HG03439 (cell line): ENCODE data around the gene FAM83D.

Source experiments
- ATAC-seq: cut with Tn5 transposase; IDR thresholded peaks from one replicate; pipeline ENCODE4 v1.9.1; 2021; ENCODE audit warnings: mild to moderate bottlenecking, moderate library complexity; ENCODE audit not compliant: unreplicated experiment

FAM83D gene, protein sequence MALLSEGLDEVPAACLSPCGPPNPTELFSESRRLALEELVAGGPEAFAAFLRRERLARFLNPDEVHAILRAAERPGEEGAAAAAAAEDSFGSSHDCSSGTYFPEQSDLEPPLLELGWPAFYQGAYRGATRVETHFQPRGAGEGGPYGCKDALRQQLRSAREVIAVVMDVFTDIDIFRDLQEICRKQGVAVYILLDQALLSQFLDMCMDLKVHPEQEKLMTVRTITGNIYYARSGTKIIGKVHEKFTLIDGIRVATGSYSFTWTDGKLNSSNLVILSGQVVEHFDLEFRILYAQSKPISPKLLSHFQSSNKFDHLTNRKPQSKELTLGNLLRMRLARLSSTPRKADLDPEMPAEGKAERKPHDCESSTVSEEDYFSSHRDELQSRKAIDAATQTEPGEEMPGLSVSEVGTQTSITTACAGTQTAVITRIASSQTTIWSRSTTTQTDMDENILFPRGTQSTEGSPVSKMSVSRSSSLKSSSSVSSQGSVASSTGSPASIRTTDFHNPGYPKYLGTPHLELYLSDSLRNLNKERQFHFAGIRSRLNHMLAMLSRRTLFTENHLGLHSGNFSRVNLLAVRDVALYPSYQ

DNA sequence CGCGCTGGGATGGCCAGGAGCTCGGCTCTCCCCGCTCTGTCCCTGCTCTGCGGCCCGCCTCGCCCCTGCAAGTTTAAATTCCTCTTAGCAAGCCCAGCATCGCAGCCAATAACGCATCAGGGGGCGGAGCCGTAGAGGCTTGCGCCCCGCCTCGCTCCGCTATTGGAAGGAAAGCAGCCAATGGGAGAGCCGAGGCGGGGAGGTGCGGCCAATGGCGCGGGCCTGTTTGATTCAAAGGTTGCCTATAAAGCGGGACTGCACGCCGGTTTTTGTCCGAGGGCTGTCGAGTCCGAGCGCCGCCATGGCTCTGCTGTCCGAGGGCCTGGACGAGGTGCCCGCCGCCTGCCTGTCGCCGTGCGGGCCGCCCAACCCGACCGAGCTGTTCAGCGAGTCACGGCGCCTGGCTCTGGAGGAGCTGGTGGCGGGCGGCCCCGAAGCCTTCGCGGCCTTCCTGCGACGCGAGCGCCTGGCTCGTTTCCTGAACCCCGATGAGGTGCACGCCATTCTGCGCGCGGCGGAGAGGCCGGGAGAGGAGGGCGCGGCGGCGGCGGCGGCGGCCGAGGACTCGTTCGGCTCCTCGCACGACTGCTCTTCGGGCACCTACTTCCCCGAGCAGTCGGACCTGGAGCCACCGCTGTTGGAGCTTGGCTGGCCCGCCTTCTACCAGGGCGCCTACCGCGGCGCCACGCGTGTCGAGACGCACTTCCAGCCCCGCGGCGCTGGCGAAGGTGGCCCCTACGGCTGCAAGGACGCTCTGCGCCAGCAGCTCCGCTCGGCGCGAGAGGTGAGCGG is at the start of gene FAM83D:
Gene FAM83D, plus strand, starts transcription at position 276 of the 792 bp plus-strand sequence. Its CDS starts 26 bp downstream, at position 302.
- peak; percentile 88 for ATAC-seq

DNA sequence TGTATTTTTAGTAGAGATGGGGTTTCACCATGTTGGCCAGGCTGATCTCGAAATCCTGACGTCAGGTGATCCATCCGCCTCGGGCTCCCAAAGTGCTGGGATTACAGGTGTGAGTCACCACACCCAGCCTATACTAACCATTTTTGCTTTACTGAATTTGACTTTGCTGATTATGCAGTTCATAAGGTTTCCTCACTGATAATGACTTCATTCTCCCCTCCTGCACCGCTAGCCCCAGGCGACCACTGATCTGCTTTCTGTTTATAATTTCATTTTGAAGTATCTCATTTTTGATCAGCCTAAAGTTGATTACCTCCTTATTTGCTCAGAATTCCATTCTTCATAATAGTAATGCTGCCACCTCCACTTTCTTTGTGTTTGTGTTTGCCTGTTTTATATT is 48.7 kb upstream of the FAM83D start:
- no peak for ATAC-seq

DNA sequence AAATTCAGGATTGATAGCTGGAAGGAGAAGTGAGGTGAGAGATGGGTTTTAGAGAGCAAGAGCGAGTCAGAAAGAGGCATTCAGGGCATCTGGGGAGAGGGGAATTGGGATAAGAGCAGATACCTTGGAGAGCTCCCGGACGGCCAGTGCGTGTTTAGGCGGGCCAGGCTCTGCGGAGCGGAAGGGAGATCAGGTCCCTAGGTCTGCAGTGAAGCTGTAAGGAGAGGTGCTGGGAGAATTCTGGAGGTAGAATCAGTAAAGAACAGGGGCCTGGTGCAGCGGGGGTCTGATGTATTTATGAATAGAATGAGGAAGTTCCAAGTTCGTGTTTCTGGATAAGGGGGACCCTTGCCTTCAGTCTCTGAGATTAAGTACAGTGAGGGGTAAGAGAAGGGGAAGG is 47.4 kb upstream of the FAM83D start:
- no peak for ATAC-seq

DNA sequence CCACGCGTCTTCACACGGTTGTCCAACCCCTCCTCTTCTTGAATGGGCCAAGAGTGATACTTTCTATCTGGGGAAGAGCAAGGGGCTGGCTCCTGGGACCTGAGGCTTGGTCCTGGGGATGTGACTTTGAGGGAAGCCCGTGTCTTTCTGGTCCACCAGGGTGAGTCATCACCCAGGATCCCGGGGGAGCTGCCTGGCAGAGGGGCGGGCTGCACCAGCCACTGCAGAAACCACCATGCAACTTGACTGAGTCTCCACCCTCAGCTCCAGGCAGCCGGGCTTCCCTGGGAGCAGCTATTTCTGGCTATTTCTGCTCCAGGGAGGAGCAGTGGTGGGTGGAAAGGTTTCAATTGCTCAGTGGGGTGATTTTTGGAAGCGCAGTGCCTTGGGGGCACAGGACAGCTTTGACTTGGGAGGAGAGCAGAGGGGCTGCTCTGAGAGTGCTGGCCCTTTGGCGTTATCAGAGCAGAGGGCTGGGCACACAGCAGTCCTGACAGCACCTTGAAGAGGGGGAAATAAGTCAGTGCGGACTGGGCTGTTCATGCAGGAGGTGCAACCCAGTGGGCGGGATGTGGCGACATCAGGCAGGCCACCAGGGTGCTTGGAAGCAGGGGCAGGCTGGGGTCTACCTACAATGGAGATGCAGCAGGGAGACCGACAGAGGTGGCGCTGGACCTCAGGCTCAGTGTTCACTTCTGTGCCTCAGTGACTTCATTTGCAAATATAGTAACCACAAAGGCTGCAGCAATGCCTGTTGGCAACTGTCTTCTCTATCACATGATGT is 45.1 kb upstream of the FAM83D start:
- ATAC-seq: no peak

DNA sequence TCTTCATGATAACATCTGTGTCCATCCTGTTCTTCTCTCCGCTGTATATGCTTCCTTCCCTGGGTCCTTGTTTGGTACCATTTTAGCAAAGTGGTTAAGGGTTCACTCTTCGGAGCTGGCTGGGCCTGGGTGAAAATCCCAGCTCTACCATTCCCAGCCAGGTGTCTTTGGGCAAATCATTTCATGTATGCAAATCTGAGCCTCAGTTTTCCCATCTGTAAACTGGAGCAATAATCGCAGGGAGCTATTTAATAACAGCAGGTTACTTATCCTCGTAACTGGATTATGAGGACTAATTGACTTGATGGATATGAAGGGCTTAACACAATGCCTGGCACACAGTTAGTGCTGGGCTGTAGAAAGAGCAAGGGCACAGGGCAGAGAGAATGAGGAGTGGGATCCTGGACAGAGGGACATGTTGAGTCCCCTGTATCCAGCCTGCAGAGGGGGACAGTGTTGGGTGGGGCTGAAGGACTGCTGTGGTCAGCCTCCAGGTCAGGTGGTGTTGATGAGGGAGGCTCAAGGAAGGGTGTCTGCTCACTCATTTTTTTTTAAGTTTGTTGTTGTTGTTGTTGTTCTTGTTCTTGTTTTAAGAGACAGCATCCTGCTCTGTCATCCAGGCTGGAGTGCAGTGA is 44.3 kb upstream of the FAM83D start:
- ATAC-seq: no peak

DNA sequence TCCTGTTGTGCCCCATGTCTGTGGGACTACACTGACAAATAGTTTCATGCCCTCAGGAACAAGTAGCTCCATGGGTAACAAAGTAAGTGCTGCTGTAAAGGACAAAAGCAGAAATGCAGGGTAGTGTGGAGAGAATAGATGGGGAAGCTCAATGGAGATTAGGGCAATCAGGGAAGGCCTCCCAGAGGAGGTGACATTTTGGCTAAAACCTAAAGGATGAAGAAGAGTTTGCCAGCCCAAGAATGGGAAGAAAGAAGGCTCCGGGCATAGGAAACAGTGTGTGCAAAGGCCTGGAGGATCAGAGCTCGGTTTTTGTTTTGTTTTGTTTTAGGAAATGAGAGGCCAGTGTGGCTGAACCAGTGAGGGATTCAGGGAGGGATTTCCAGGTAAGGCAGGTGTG is 43.6 kb upstream of the FAM83D start:
- ATAC-seq: no peak

DNA sequence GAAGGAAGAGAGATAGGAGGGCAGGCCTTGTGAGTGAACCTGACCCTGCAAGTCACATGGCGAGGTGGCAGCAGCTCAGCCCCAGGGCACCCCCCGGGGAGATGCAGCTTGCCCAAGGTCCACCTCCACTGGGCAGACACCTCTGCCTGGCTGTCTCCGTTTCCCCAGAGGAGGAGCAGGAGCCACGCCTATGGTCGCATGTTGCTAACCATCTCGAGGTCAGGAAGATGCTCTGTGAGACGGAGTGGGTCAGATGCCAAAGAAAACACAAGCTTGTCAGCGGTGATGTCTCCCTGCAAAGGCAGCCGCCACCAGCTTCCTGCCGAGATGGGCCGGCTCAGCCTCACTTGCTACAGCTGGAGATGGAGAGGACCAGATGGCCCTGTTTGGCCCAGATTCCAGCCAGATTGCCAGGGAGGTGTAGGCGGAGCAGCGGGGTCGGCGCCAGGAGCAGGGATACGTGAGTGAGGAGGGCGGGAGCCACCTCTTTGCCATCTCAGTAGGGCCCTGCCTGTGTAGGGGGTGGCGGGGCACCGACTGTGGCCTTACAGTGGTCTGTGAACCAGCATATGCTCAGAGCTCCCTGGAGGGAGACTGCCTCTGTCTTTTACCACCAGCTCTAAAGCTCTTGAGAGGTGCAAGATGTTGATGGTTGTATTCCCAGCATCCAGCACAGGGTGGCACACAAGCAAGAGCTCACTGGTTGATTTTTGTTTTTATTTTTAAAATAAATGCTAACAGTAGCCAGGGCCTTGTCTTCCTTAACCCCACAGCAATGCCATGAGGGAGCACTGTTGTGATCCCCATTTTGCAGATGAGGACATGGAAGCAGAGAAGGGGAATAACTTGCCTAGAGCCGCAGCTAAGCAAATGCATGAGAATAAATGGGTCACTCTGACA is 42.9 kb upstream of the FAM83D start:
- ATAC-seq: no peak

DNA sequence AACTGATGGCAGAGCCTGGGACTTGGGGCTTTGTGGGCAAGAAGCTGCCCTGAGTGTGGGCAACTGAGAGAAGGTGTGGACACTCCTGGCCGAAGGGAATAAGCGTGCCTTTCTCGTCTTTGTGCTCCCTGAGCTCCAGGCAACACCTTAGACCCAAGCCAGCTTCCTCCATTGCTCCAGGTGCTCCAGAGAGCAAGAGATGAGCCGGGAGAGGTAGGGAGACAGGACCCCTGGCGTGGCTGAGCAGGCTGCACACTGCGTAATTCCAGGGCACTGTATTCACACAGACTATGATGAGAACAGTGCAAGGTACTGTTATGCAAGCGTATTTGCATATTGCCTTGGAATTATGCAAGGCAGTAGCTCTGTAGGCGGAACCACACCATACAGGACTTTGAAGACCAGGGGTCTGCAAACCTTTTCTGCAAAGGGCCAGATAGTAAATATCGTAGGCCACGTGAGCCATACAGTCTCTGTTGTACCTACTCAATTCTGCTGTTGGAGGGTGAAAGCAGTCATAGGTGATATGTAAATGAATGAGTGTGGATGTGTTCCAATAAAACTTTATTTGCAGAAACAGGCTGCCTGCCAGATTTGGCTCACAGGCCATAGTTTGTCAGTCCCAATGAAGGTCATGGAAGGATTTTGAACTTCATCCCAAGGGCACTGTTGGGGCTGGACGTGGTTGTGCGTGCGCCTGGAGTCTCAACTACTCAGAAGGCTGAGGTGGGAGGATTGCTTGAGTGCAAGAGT is 42.1 kb upstream of the FAM83D start:
- no peak for ATAC-seq

DNA sequence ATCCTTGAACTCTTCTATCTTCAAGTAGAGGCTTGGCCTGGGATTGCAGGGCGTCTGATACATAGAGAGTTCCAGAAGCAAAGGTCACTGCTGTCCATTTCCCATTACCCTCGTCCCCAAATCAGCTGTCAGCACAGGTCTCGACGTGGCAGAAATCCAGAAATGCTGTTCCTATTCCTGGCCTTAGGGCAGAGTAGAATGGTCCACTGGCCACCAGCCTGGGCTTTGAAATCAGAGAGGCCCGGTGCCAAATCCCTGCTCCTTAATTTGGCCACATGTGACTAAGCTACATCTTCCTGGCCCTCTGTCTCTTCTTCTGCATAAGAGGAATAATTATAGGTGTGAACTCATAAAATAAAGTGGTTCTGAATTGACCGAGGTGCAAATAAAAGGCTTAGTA is 40.9 kb upstream of the FAM83D start:
- ATAC-seq: no peak

DNA sequence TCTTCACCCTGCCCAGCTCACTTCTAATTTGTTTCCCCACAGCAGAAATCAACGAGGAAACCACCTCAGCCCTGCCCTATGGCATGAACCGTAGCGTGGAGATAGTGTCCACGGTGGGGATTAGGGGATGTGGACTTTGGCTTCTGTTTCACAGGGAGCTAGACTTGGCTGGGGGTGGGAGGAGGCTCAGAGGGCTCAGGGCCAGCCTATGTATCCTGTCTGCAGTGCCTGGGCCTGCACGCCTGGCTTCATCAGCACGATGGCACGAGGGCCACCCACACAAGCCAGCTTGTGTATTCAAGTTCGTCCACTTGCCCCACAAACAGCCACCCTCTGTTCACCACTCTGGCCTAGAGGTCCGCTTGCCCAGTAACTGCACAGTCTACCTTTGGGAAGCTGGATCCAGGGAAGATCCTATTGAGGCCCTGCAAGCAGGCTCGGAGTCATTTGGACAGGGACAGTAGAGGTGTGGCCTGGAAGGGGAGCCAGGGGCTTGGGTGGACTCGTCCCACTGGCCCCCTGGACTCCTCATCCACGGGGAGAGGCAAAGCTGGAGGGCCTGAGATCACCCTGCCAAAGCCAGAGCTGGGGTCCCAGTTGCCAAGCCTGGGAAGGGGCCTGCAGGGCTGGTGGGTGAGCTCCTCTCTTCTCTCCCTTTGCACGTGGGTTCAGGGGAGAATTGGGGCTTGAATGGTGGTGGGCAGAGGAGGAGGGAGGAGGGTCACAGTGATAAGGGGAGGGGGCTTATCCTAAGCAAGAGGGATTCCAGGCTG is 38.0 kb upstream of the FAM83D start:
- no peak for ATAC-seq

DNA sequence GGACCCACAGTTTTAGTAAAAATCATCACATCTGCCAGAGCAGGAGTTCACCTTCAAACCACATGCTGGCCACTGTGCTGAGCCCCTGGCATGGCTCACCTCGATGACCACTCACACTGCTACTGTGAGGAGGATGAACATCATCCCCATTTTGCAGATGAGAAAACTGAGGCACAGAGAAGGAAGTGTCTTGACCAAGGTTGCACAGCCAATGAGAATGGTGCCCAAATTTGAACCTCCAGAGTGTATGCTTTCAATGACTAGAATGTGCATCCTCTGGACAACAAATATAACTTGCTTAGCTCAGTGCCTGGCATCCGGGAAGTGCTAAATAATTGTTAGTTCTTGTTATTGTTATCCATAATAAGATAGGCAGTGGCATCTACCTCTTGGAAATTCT is 37.2 kb upstream of the FAM83D start:
- no peak for ATAC-seq

DNA sequence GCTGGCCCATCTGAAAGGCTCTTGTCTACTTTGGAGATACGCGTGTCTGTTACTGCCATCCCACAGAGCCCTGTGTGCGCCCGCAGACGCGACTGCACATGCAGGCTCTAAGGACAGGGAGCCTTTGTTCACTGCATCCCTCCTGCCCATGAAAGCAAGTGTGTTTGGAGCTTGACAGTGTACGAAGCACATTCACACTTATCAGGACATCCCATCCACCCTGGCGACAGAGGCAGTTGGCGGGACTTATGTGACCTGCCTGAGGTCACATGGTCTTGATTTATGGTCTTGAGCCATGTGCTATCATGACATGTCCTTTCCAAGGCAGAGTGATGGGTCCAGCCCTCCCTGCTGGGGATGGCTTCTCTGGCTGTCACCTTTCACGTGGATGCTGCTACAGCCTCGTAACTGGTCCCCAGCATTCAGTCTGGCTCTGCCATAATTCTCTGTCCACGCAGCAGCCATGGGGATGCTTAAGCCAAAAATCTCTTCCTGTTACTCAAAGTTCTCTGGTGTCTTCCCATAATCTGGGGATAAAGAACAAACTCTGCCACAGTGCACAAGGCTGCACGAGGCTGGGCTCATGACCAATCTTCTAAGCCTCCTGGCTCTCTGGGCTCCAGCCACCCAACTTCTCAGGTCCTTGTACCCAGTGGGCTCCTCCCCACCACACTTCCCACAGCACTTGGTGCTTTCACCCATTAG is 36.3 kb upstream of the FAM83D start:
- no peak for ATAC-seq

DNA sequence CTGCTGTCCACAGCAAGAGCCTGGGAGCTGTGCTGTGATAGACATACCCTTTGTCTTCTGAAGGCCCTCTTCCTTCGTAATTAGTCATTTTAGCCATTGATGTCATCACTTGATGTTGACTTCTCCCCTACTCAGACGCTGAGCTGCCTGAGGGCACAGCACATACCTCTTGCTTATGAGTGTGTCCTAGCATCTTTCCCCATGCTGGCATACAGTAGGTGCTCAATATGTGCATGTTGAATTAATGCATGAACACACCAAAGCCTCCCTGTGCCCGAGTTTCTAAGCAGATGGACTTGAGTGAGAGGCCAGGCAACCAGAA is 35.8 kb upstream of the FAM83D start:
- ATAC-seq: no peak

DNA sequence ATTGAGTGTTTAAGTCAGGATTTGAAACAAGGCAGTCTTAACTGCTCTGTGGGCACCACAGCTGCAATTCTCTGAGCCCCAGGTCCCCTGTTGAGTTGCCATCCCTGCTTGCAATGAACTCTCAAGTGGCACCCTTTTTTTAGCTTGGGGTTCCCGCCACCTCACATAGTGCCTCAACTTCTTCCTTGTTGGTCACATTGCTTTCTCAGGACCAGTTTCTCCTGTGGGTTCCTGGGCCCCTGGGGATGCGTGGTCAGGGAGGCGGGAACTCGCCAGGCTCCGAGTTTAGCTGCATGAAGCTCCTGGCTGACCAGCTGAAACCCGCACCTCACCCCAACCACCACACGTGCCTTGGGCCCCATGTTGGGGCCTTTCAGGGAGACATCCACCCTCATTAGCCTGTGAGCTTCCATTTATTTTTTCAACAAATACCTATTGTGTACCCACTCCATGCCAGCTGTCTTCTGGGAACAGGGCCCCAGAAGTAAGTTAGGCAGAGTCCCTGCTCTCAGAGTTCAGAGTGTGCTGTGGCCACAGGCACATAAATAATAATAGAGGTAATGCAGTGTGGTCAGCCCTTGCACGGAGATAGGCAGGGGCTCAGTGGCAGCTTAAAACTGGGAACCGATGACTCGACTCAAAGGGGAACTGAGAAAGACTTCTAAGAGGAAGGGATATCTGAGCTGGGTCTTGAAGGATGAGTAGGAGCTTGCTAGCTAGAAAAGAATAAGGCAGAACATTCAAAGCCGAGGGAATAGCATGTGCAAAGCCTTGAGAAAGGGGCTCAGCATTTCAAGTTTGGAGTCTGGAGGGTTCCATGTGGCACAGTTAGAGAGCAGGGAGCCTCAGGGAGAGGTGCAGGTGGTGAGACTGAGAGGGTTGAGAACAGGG is 33.9 kb upstream of the FAM83D start:
- peak; percentile 38 for ATAC-seq

DNA sequence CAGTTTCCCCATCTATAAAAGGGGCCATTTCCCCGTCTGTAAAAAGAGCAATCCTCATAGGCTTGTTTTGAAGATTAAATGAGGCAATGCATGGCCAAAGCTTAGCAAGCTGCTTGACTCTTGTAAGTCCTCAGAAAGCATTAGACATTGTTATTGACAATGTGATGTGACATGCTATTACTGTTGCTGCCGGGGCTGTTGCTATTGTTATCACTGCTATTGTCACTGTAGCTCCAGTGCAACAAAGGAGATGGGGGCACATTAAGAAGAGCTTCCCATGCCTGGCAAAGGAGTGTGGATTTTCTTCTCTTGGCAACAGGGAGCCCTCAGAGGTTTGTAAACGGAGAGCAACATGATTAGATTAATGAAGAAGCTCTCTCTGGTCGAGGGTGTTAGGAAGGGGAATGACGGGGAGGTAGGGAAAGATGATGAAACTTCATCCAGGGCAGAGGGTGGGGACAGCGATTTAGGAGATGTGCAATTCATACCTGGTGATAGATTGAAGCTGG is 33.1 kb upstream of the FAM83D start:
- no peak for ATAC-seq

DNA sequence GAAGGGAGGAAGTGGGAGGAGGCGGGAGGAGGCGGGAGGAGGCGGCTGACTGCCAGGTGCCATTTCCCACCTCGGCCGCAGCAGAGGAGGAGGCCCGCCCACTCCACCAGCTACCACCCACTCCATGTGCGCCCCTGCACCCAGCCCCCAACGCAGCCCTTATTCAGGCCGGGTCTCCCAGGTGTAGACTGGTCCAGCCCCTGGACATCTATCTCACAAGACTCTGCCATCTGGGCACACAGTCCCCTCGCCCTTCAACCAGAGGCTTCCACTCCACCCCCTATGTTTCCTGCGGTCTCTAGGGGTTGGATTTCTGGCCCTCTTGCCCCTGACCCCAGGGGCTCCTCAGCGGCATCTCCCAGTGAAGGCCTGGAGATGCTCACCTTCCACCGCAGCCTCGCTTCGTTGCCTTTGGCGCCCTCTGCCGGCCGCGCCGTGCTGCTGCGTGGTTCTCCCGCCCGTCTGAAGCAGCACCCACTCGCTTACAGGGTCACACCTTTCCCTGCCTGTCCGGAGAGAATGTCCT is 32.6 kb upstream of the FAM83D start:
- no peak for ATAC-seq
